Measurements from ENCODE around the gene IRF2BPL. TPM values are rescaled to one million over a fixed set of nuclear protein-coding genes. Genes with fewer than 3 reads are reported as not detected.

IRF2BPL gene
- total RNA-seq, 1 experiment from 2014 or later: 74.6 TPM

GRCh38 chr14:77055981-77056380 lies 27.5 kb upstream of the IRF2BPL start:
- Histone ChIP-seq H3K9me3 (ENCODE audit: control insufficient read depth in 1 of 2, insufficient read depth in 1 of 2, low read depth in 1 of 2, low read length in 2 of 2) (no peaks in the 10 kb centered on the region), H3K27ac (ENCODE audit: low read depth, low read length) (no peak overlapping the region), H3K4me3 (replicated peaks in 1 of 2; ENCODE audit: low read depth in 1 of 2, low read length in 2 of 2) (no peak overlapping the region), H3K79me2 (ENCODE audit: insufficient read depth, low read length) (no peaks in the 10 kb centered on the region), H4K20me1 (ENCODE audit: insufficient read depth) (no peaks in the 10 kb centered on the region), H3K4me1 (ENCODE audit: control insufficient read depth in 1 of 2, insufficient read depth in 2 of 2, low read length in 2 of 2) (peaks cover 30 to 46% of the 10 kb centered on the region in 2 experiments), H3K36me3 (ENCODE audit: control insufficient read depth in 1 of 2, insufficient read depth in 2 of 2, low read length in 2 of 2) (no peaks in the 10 kb centered on the region), H2AFZ (ENCODE audit: low read depth, low read length, poor library complexity, severe bottlenecking) (no peak overlapping the region), H3K4me2 (ENCODE audit: low read length) (no peak overlapping the region), H3K27me3 (ENCODE audit: insufficient read depth, low read length) (no peaks in the 10 kb centered on the region), H3K9me2 (ENCODE audit: insufficient read depth) (no peaks in the 10 kb centered on the region), H3K9ac (ENCODE audit: low read length) (no peak overlapping the region)
- intact Hi-C loops (cut with micrococcal nuclease): no loop called here
- BruUV-seq (replicated peaks): no TSS peak
- ATAC-seq: no peak
- TF ChIP-seq, protein P1, sequence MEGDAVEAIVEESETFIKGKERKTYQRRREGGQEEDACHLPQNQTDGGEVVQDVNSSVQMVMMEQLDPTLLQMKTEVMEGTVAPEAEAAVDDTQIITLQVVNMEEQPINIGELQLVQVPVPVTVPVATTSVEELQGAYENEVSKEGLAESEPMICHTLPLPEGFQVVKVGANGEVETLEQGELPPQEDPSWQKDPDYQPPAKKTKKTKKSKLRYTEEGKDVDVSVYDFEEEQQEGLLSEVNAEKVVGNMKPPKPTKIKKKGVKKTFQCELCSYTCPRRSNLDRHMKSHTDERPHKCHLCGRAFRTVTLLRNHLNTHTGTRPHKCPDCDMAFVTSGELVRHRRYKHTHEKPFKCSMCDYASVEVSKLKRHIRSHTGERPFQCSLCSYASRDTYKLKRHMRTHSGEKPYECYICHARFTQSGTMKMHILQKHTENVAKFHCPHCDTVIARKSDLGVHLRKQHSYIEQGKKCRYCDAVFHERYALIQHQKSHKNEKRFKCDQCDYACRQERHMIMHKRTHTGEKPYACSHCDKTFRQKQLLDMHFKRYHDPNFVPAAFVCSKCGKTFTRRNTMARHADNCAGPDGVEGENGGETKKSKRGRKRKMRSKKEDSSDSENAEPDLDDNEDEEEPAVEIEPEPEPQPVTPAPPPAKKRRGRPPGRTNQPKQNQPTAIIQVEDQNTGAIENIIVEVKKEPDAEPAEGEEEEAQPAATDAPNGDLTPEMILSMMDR (IDR thresholded peaks at IDR 0.05 in 2 of 3, conservative IDR thresholded peaks at IDR 0.05 in 1 of 3; ENCODE audit: borderline replicate concordance in 1 of 3, insufficient read depth in 1 of 3, low read depth in 2 of 3, low read length in 2 of 3): no peak
- TF ChIP-seq ZNF274 (IDR thresholded peaks at IDR 0.05; ENCODE audit: low read depth, low read length) (no peak), ZFX (IDR thresholded peaks at IDR 0.05) (no peak), ELF1 (IDR thresholded peaks at IDR 0.05; ENCODE audit: borderline replicate concordance, low read depth) (no peak), CEBPB (IDR thresholded peaks at IDR 0.05; ENCODE audit: low read depth) (no peak), SP1 (IDR thresholded peaks at IDR 0.05; ENCODE audit: low read depth) (no peak), SIN3A (IDR thresholded peaks at IDR 0.05; ENCODE audit: low read depth) (no peak), JUND (IDR thresholded peaks at IDR 0.05) (no peak), SRF (IDR thresholded peaks at IDR 0.05; ENCODE audit: low read depth) (no peak), EZH2 (IDR thresholded peaks at IDR 0.05) (no peak), CBX3 (IDR thresholded peaks at IDR 0.05; ENCODE audit: low read depth) (no peak), FOSL1 (IDR thresholded peaks at IDR 0.05; ENCODE audit: low read depth) (no peak), YY1 (IDR thresholded peaks at IDR 0.05; ENCODE audit: extremely low read depth, insufficient replicate concordance, low read depth, low read length) (no peak)
- TF ChIP-seq, protein P2, sequence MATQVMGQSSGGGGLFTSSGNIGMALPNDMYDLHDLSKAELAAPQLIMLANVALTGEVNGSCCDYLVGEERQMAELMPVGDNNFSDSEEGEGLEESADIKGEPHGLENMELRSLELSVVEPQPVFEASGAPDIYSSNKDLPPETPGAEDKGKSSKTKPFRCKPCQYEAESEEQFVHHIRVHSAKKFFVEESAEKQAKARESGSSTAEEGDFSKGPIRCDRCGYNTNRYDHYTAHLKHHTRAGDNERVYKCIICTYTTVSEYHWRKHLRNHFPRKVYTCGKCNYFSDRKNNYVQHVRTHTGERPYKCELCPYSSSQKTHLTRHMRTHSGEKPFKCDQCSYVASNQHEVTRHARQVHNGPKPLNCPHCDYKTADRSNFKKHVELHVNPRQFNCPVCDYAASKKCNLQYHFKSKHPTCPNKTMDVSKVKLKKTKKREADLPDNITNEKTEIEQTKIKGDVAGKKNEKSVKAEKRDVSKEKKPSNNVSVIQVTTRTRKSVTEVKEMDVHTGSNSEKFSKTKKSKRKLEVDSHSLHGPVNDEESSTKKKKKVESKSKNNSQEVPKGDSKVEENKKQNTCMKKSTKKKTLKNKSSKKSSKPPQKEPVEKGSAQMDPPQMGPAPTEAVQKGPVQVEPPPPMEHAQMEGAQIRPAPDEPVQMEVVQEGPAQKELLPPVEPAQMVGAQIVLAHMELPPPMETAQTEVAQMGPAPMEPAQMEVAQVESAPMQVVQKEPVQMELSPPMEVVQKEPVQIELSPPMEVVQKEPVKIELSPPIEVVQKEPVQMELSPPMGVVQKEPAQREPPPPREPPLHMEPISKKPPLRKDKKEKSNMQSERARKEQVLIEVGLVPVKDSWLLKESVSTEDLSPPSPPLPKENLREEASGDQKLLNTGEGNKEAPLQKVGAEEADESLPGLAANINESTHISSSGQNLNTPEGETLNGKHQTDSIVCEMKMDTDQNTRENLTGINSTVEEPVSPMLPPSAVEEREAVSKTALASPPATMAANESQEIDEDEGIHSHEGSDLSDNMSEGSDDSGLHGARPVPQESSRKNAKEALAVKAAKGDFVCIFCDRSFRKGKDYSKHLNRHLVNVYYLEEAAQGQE (IDR thresholded peaks at IDR 0.05; ENCODE audit: low read depth): no peak
- TF ChIP-seq, protein P3, sequence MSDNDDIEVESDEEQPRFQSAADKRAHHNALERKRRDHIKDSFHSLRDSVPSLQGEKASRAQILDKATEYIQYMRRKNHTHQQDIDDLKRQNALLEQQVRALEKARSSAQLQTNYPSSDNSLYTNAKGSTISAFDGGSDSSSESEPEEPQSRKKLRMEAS (IDR thresholded peaks at IDR 0.05): no peak
- CTCF ChIA-PET: interaction anchor here (0.7 to 1.0 kb wide), 3 partner anchors 27 to 180 kb away, joined by 3 read pairs; no protein-coding TSS in a partner anchor
- RAD21 ChIA-PET (ENCODE audit: low non-redundant PET in 1 of 2, low total read pairs in 2 of 2, uncharacterized antibody in 2 of 2, unreplicated experiment in 2 of 2): interaction anchor here (1.3 to 1.4 kb wide), 2 partner anchors 180 kb away, joined by 3 to 4 read pairs; no protein-coding TSS in a partner anchor
- DNase-seq (ENCODE audit: low read depth, low spot score): no peak
- POLR2A ChIA-PET: no interaction called here
